Esophagus squamous epithelium (tissue), 5 donors: ENCODE data around the gene ZMAT1. TPM values are rescaled to one million over a fixed set of nuclear protein-coding genes. Genes with fewer than 3 reads are reported as not detected.
"Not testable (repeated sequence)": the region's sequence is repeated elsewhere in the genome, so short reads cannot be mapped to it uniquely, and the experiment has no call there.

ENCODE experiments used
- DNase-seq: peaks from one replicate; lab custom pipeline; 2025; lab: John Stamatoyannopoulos, UW
- H3K27ac ChIP-seq, 4 donors: fragments of 200-600 bp; sonication (generic); one replicate each; pipeline ENCODE4 v1.5.1; 2016 to 2019; ENCODE audit warnings: mild to moderate bottlenecking in 1 of 4
- H3K27me3 ChIP-seq, 4 donors: fragments of 200-600 bp; sonication (generic); 1 replicate in 3 of 4; 2 replicates in 1 of 4; pipeline versions ENCODE4 v1.5.1 to v1.6.0; 2017 to 2021; ENCODE audit warnings: antibody characterized with exemption in 1 of 4
- H3K36me3 ChIP-seq, 3 donors: fragments of 200-600 bp; sonication (generic); one replicate each; pipeline ENCODE4 v1.5.1; 2016 to 2019
- H3K4me1 ChIP-seq, 3 donors: fragments of 200-600 bp; sonication (generic); one replicate each; pipeline ENCODE4 v1.5.1; 2017 to 2019
- H3K4me3 ChIP-seq, 4 donors: fragments of 200-600 bp; sonication (generic); 1 replicate in 3 of 4; 2 replicates in 1 of 4; pipeline ENCODE4 v1.5.1; 2016 to 2019; ENCODE audit warnings: mild to moderate bottlenecking in 2 of 4, moderate library complexity in 1 of 4
- H3K9me3 ChIP-seq, 3 donors: fragments of 200-600 bp; sonication (generic); one replicate each; pipeline ENCODE4 v1.5.1; 2016 to 2019
- CTCF ChIP-seq, 6 experiments: fragments of 450-650 bp in 4 of 6; fragments of 200-600 bp in 2 of 6; sonication (generic) in 2 of 6; IDR thresholded peaks; one replicate each; pipeline ENCODE4 v1.5.1; 2016 to 2019; ENCODE audit warnings: antibody characterized with exemption in 6 of 6, mild to moderate bottlenecking in 4 of 6, moderate library complexity in 4 of 6
- POLR2A ChIP-seq, 4 donors: fragments of 450-650 bp; IDR thresholded peaks; one replicate each; pipeline ENCODE4 v1.6.1; 2017; ENCODE audit warnings: antibody characterized with exemption in 4 of 4, mild to moderate bottlenecking in 4 of 4, moderate library complexity in 3 of 4
- WGBS, 2 donors: methylation state at CpG; one replicate each; pipeline ENCODE4 v1.1.5; 2018; 5-methylcytosine and 5-hydroxymethylcytosine counted together
- intact Hi-C: fragments of 100-400 bp; cut with DNase I; formaldehyde crosslinking; loops from one replicate; pipeline ENCODE4 v1.15.0; 2022
- total RNA-seq, 4 donors: library from RNA; depleted of rRNA; stranded (reverse); fragments of >200 nt; gene quantifications; one replicate each; pipeline ENCODE4 v1.1.0, GENCODE V29; 2016
- donor health status: DM: yes; HTN: yes; CAD: no.

ZMAT1 gene
- 1 to 10 TPM in 1 of 4 donors, under 1 TPM in 3; 0.57 to 4.6 (median 0.72) TPM for total RNA-seq

- peak; percentile 46 for DNase-seq
- intact Hi-C loops, result no loop called here
- Histone ChIP-seq H3K27ac (peak within 1 kb of the TSS; percentile 82 to 93 (median 89)), H3K4me3 (peak within 1 kb of the TSS; percentile 58 to 74 (median 63)), H3K27me3 (no peaks in the 10 kb centered on the region), H3K9me3 (no peaks in the 10 kb centered on the region), H3K36me3 (no peaks in the 10 kb centered on the region), H3K4me1 (peaks cover 0 to 9% (median 0%) of the 10 kb centered on the region in 3 donors)
- 3 to 38% methylated on average over 8 to 13 of the region's 74 CpGs for WGBS, 2 donors
- TF ChIP-seq CTCF (IDR thresholded peaks at IDR 0.05) (no peak), POLR2A (IDR thresholded peaks at IDR 0.05) (peak in 2 of 4 donors; percentile 89 to 92)
Measured at GRCh38 chrX:101931488-101932248, at the start of gene ZMAT1. ZMAT1 (minus strand) TSS chrX:101932027; CDS start chrX:101932008, 19 bp downstream.

GRCh38 chrX:101977106-101977505, 45.3 kb upstream of the ZMAT1 start:
- H3K27me3 ChIP-seq, result no peaks in the 10 kb centered on the region
- TF ChIP-seq CTCF (IDR thresholded peaks at IDR 0.05), result no peak
- TF ChIP-seq POLR2A (IDR thresholded peaks at IDR 0.05), result no peak
- no peaks in the 10 kb centered on the region for H3K9me3 ChIP-seq
- no peak overlapping the region for H3K4me3 ChIP-seq
- H3K36me3 ChIP-seq, result no peaks in the 10 kb centered on the region
- no peak for DNase-seq
- no peak overlapping the region for H3K27ac ChIP-seq
- intact Hi-C loops, result no loop called here
- H3K4me1 ChIP-seq, result no peaks in the 10 kb centered on the region

GRCh38 chrX:101973066-101973465, 41.2 kb upstream of the ZMAT1 start:
- Histone ChIP-seq H3K4me3 (no peak overlapping the region), H3K4me1 (no peaks in the 10 kb centered on the region), H3K36me3 (no peaks in the 10 kb centered on the region), H3K9me3 (no peaks in the 10 kb centered on the region), H3K27ac (no peak overlapping the region), H3K27me3 (no peaks in the 10 kb centered on the region)
- TF ChIP-seq POLR2A (IDR thresholded peaks at IDR 0.05) (no peak), CTCF (IDR thresholded peaks at IDR 0.05) (no peak)
- intact Hi-C loops, result no loop called here
- DNase-seq, result no peak

- H3K4me3 ChIP-seq, intact Hi-C loops, H3K27ac ChIP-seq, DNase-seq, H3K36me3 ChIP-seq, H3K27me3 ChIP-seq, H3K4me1 ChIP-seq, H3K9me3 ChIP-seq: not testable (repeated sequence)
- WGBS, 2 donors, result 0 to 58% methylated on average over 1 to 2 of the region's 2 CpGs
Measured at GRCh38 chrX:101964923-101965539, 33.2 kb upstream of the ZMAT1 start.

GRCh38 chrX:101958139-101958538, 26.3 kb upstream of the ZMAT1 start:
- Histone ChIP-seq H3K9me3 (no peaks in the 10 kb centered on the region), H3K36me3 (no peaks in the 10 kb centered on the region), H3K27ac (no peak overlapping the region), H3K4me1 (no peaks in the 10 kb centered on the region), H3K4me3 (no peak overlapping the region), H3K27me3 (no peaks in the 10 kb centered on the region)
- TF ChIP-seq POLR2A (IDR thresholded peaks at IDR 0.05) (no peak), CTCF (IDR thresholded peaks at IDR 0.05) (no peak)
- intact Hi-C loops, result no loop called here
- DNase-seq, result no peak
- 8% methylated on average over 1 of the region's 1 CpG; no CpG with 5 or more reads in 1 of the 2 donors for WGBS, 2 donors
